Mammary epithelial cell (primary cell): ENCODE results near the gene MATN4.

Experiments
- CTCF ChIP-seq, 2 donors: IDR thresholded peaks in 1 of 2; conservative IDR thresholded peaks in 1 of 2; 2 replicates each; pipeline ENCODE4 v1.5.1; 2011 to 2012; ENCODE audit warnings: inconsistent platforms in 2 of 2, low read length in 2 of 2, mild to moderate bottlenecking in 2 of 2, control low read depth in 1 of 2, low read depth in 1 of 2; ENCODE audit not compliant: insufficient read depth in 1 of 2; ENCODE audit errors: extremely low read depth in 1 of 2
- EZH2 ChIP-seq: IDR thresholded peaks from 2 replicates; pipeline ENCODE4 v1.6.1; 2012; ENCODE audit warnings: low read length, inconsistent platforms, borderline replicate concordance

GRCh38 chr20:45353746-45354145 lies 45.6 kb upstream of the MATN4 start:
- TF ChIP-seq CTCF (conservative IDR thresholded peaks at IDR 0.05 in 1 of 2, IDR thresholded peaks at IDR 0.05 in 1 of 2; ENCODE audit: extremely low read depth in 1 of 2, insufficient read depth in 1 of 2, low read depth in 1 of 2, low read length in 2 of 2) (no peak), EZH2 (no peak)
